ENCODE data around the gene LCN10. TPM values are rescaled to one million over a fixed set of nuclear protein-coding genes. Genes with fewer than 3 reads are reported as not detected.

LCN10 gene
- total RNA-seq, 5 donors from 2014 or later (not counting 1 experiment from before 2014, with no cell fraction given) = 1.3 to 2.8 (median 2.2) TPM

- DNase-seq (no peak), ATAC-seq (replicated peaks in 1 of 4) (no peak)
- CTCF ChIA-PET = interaction anchor here in 1 of 2 donors (0.9 kb wide), 1 partner anchor 27 kb away, joined by 4 read pairs; no protein-coding TSS in a partner anchor
- H3K27me3 ChIP-seq (replicated peaks in 1 of 2; ENCODE audit: control insufficient read depth in 2 of 2, extremely low read depth in 1 of 2, insufficient read depth in 2 of 2, low read length in 1 of 2) = peaks cover 0 to 67% of the 10 kb centered on the region in 2 experiments
- Mint-ChIP-seq H3K36me3 (no peaks in the 10 kb centered on the region), H3K27ac (no peak overlapping the region), H3K4me1 (peaks cover 15 to 22% (median 16%) of the 10 kb centered on the region in 3 donors), H3K4me3 (no peak overlapping the region), H3K9me3 (no peaks in the 10 kb centered on the region), H3K27me3 (peaks cover 0 to 16% of the 10 kb centered on the region in 2 donors)
- H3K9me3 ChIP-seq = no peaks in the 10 kb centered on the region
- POLR2A ChIA-PET = no interaction called here
- H3K36me3 ChIP-seq (ENCODE audit: control insufficient read depth in 2 of 2, extremely low read depth in 1 of 2, insufficient read depth in 1 of 2, low read length in 1 of 2) = no peaks in the 10 kb centered on the region
- peaks cover 0 to 27% of the 10 kb centered on the region in 2 experiments for H3K4me1 ChIP-seq (ENCODE audit: control insufficient read depth in 1 of 2, extremely low read depth in 1 of 2, insufficient read depth in 2 of 2, low read length in 2 of 2)
- no peak overlapping the region for H3K27ac ChIP-seq (ENCODE audit: low read length)
- H3K4me3 ChIP-seq (ENCODE audit: control insufficient read depth in 1 of 2, extremely low read depth in 1 of 2, low read length in 1 of 2) = no peak overlapping the region
- WGBS (ENCODE audit: insufficient coverage) = 74% methylated on average over 18 of the region's 20 CpGs
These were observed 44.8 kb downstream of the LCN10 start for GRCh38 chr9:136697821-136698526.

GRCh38 chr9:136697146-136697820, 45.5 kb downstream of the LCN10 start:
- Histone ChIP-seq H3K4me1 (ENCODE audit: control insufficient read depth in 1 of 2, extremely low read depth in 1 of 2, insufficient read depth in 2 of 2, low read length in 2 of 2) (peaks cover 0 to 27% of the 10 kb centered on the region in 2 experiments), H3K27me3 (replicated peaks in 1 of 2; ENCODE audit: control insufficient read depth in 2 of 2, extremely low read depth in 1 of 2, insufficient read depth in 2 of 2, low read length in 1 of 2) (peaks cover 0 to 70% of the 10 kb centered on the region in 2 experiments), H3K27ac (ENCODE audit: low read length) (no peak overlapping the region), H3K9me3 (no peaks in the 10 kb centered on the region), H3K36me3 (ENCODE audit: control insufficient read depth in 2 of 2, extremely low read depth in 1 of 2, insufficient read depth in 1 of 2, low read length in 1 of 2) (no peaks in the 10 kb centered on the region), H3K4me3 (ENCODE audit: control insufficient read depth in 1 of 2, extremely low read depth in 1 of 2, low read length in 1 of 2) (no peak overlapping the region)
- 85% methylated on average over 14 of the region's 23 CpGs for WGBS (ENCODE audit: insufficient coverage)
- no peaks in the 10 kb centered on the region for H3K36me3 Mint-ChIP-seq
- H3K27me3 Mint-ChIP-seq = peaks cover 0 to 19% of the 10 kb centered on the region in 2 donors
- no peak overlapping the region for H3K27ac Mint-ChIP-seq
- CTCF ChIA-PET = no interaction called here
- H3K4me3 Mint-ChIP-seq = peak overlapping the region in 1 of 3 donors; percentile 24
- peaks cover 15 to 22% (median 16%) of the 10 kb centered on the region in 3 donors for H3K4me1 Mint-ChIP-seq
- DNase-seq (no peak), ATAC-seq (replicated peaks in 1 of 4) (no peak)
- POLR2A ChIA-PET = no interaction called here
- no peaks in the 10 kb centered on the region for H3K9me3 Mint-ChIP-seq

- DNase-seq = no peak
- Histone ChIP-seq H3K27ac (ENCODE audit: low read length) (no peak overlapping the region), H3K9me3 (no peaks in the 10 kb centered on the region), H3K4me1 (ENCODE audit: control insufficient read depth in 1 of 2, extremely low read depth in 1 of 2, insufficient read depth in 2 of 2, low read length in 2 of 2) (peaks cover 0 to 24% of the 10 kb centered on the region in 2 experiments), H3K27me3 (replicated peaks in 1 of 2; ENCODE audit: control insufficient read depth in 2 of 2, extremely low read depth in 1 of 2, insufficient read depth in 2 of 2, low read length in 1 of 2) (peaks cover 0 to 73% of the 10 kb centered on the region in 2 experiments), H3K36me3 (ENCODE audit: control insufficient read depth in 2 of 2, extremely low read depth in 1 of 2, insufficient read depth in 1 of 2, low read length in 1 of 2) (no peaks in the 10 kb centered on the region), H3K4me3 (ENCODE audit: control insufficient read depth in 1 of 2, extremely low read depth in 1 of 2, low read length in 1 of 2) (no peak overlapping the region)
- ATAC-seq (replicated peaks in 1 of 4) = no peak
- Mint-ChIP-seq H3K4me3 (peak overlapping the region in 1 of 3 donors; percentile 23), H3K27ac (no peak overlapping the region), H3K9me3 (no peaks in the 10 kb centered on the region), H3K27me3 (peaks cover 0 to 19% of the 10 kb centered on the region in 2 donors), H3K36me3 (no peaks in the 10 kb centered on the region), H3K4me1 (peaks cover 12 to 19% (median 13%) of the 10 kb centered on the region in 3 donors)
- CTCF ChIA-PET = no interaction called here
- WGBS (ENCODE audit: insufficient coverage) = 34% methylated on average over 6 of the region's 9 CpGs
- POLR2A ChIA-PET = no interaction called here
These were observed 46.2 kb downstream of the LCN10 start for GRCh38 chr9:136696502-136696901.

- no peaks in the 10 kb centered on the region for H3K36me3 ChIP-seq (ENCODE audit: control insufficient read depth in 2 of 2, extremely low read depth in 1 of 2, insufficient read depth in 1 of 2, low read length in 1 of 2)
- Mint-ChIP-seq H3K9me3 (no peaks in the 10 kb centered on the region), H3K4me1 (peaks cover 7 to 13% (median 7%) of the 10 kb centered on the region in 3 donors), H3K4me3 (peak overlapping the region in 1 of 3 donors; percentile 23), H3K27ac (no peak overlapping the region), H3K27me3 (peaks cover 0 to 19% of the 10 kb centered on the region in 2 donors), H3K36me3 (no peaks in the 10 kb centered on the region)
- ChIA-PET CTCF (no interaction called here), POLR2A (no interaction called here)
- WGBS (ENCODE audit: insufficient coverage) = 58% methylated on average over 19 of the region's 23 CpGs
- no peak overlapping the region for H3K27ac ChIP-seq (ENCODE audit: low read length)
- H3K4me1 ChIP-seq (ENCODE audit: control insufficient read depth in 1 of 2, extremely low read depth in 1 of 2, insufficient read depth in 2 of 2, low read length in 2 of 2) = peaks cover 0 to 19% of the 10 kb centered on the region in 2 experiments
- DNase-seq (peak in 1 of 35 experiments; percentile 34), ATAC-seq (replicated peaks in 1 of 4) (no peak)
- H3K9me3 ChIP-seq = no peaks in the 10 kb centered on the region
- no peak overlapping the region for H3K4me3 ChIP-seq (ENCODE audit: control insufficient read depth in 1 of 2, extremely low read depth in 1 of 2, low read length in 1 of 2)
- H3K27me3 ChIP-seq (replicated peaks in 1 of 2; ENCODE audit: control insufficient read depth in 2 of 2, extremely low read depth in 1 of 2, insufficient read depth in 2 of 2, low read length in 1 of 2) = peaks cover 0 to 73% of the 10 kb centered on the region in 2 experiments
These were observed 46.8 kb downstream of the LCN10 start for GRCh38 chr9:136695955-136696354.

GRCh38 chr9:136695435-136695895, 47.3 kb downstream of the LCN10 start:
- H3K36me3 Mint-ChIP-seq = no peaks in the 10 kb centered on the region
- H3K9me3 Mint-ChIP-seq = no peaks in the 10 kb centered on the region
- H3K4me3 Mint-ChIP-seq = no peak overlapping the region
- ChIA-PET CTCF (no interaction called here), POLR2A (no interaction called here)
- H3K36me3 ChIP-seq (ENCODE audit: control insufficient read depth in 2 of 2, extremely low read depth in 1 of 2, insufficient read depth in 1 of 2, low read length in 1 of 2) = no peaks in the 10 kb centered on the region
- peaks cover 4 to 9% (median 4%) of the 10 kb centered on the region in 3 donors for H3K4me1 Mint-ChIP-seq
- no peak overlapping the region for H3K27ac ChIP-seq (ENCODE audit: low read length)
- no peak overlapping the region for H3K4me3 ChIP-seq (ENCODE audit: control insufficient read depth in 1 of 2, extremely low read depth in 1 of 2, low read length in 1 of 2)
- H3K27me3 Mint-ChIP-seq = peaks cover 0 to 19% of the 10 kb centered on the region in 2 donors
- no peak overlapping the region for H3K27ac Mint-ChIP-seq
- H3K9me3 ChIP-seq = no peaks in the 10 kb centered on the region
- peaks cover 0 to 73% of the 10 kb centered on the region in 2 experiments for H3K27me3 ChIP-seq (replicated peaks in 1 of 2; ENCODE audit: control insufficient read depth in 2 of 2, extremely low read depth in 1 of 2, insufficient read depth in 2 of 2, low read length in 1 of 2)
- DNase-seq = no peak
- ATAC-seq (replicated peaks in 1 of 4) = no peak
- 70% methylated on average over 6 of the region's 10 CpGs for WGBS (ENCODE audit: insufficient coverage)
- peaks cover 0 to 14% of the 10 kb centered on the region in 2 experiments for H3K4me1 ChIP-seq (ENCODE audit: control insufficient read depth in 1 of 2, extremely low read depth in 1 of 2, insufficient read depth in 2 of 2, low read length in 2 of 2)

GRCh38 chr9:136694872-136695247, 47.9 kb downstream of the LCN10 start:
- ChIA-PET POLR2A (no interaction called here), CTCF (interaction anchor here in 1 of 2 donors (0.6 kb wide), 1 partner anchor 193 kb away, joined by 3 read pairs; no protein-coding TSS in a partner anchor)
- DNase-seq (no peak), ATAC-seq (replicated peaks in 1 of 4) (no peak)
- Mint-ChIP-seq H3K9me3 (no peaks in the 10 kb centered on the region), H3K4me3 (no peak overlapping the region), H3K36me3 (no peaks in the 10 kb centered on the region), H3K27ac (no peak overlapping the region), H3K27me3 (peaks cover 0 to 22% of the 10 kb centered on the region in 2 donors), H3K4me1 (peaks cover 0 to 5% (median 0%) of the 10 kb centered on the region in 3 donors)
- Histone ChIP-seq H3K4me3 (ENCODE audit: control insufficient read depth in 1 of 2, extremely low read depth in 1 of 2, low read length in 1 of 2) (no peak overlapping the region), H3K36me3 (ENCODE audit: control insufficient read depth in 2 of 2, extremely low read depth in 1 of 2, insufficient read depth in 1 of 2, low read length in 1 of 2) (no peaks in the 10 kb centered on the region), H3K9me3 (no peaks in the 10 kb centered on the region), H3K27ac (ENCODE audit: low read length) (no peak overlapping the region), H3K4me1 (ENCODE audit: control insufficient read depth in 1 of 2, extremely low read depth in 1 of 2, insufficient read depth in 2 of 2, low read length in 2 of 2) (peaks cover 0 to 9% of the 10 kb centered on the region in 2 experiments), H3K27me3 (replicated peaks in 1 of 2; ENCODE audit: control insufficient read depth in 2 of 2, extremely low read depth in 1 of 2, insufficient read depth in 2 of 2, low read length in 1 of 2) (peaks cover 0 to 69% of the 10 kb centered on the region in 2 experiments)
- WGBS (ENCODE audit: insufficient coverage) = 80% methylated on average over 1 of the region's 11 CpGs
